MM.1S (cell line): Measurements from ENCODE around the gene GABRB2.

Experiments used
- CTCF ChIP-seq: fragments of 300-600 bp; sonication (generic); IDR thresholded peaks from 2 replicates; pipeline ENCODE4 v1.5.1; 2016; ENCODE audit warnings: antibody characterized with exemption, low read length, mixed read lengths
- EZH2 ChIP-seq: fragments of 300-600 bp; sonication (generic); optimal IDR thresholded peaks from 2 replicates; pipeline ENCODE3; 2017; ENCODE audit warnings: low read depth, mild to moderate bottlenecking, antibody characterized with exemption, low read length, mixed read lengths
- EZH2phosphoT487 ChIP-seq: fragments of 300-600 bp; sonication (generic); IDR thresholded peaks from 2 replicates; pipeline ENCODE4 v1.6.1; 2018; ENCODE audit warnings: antibody characterized with exemption, low read length

- no peak for TF ChIP-seq CTCF
- no peak for TF ChIP-seq EZH2phosphoT487
- TF ChIP-seq EZH2, result no peak
Observed at GRCh38 chr5:161498531-161498930, 48.0 kb downstream of the GABRB2 start.
